22Rv1 (cell line): ENCODE results near the gene SMAD4.

Experiments
- H3K27ac ChIP-seq: fragments of 450-650 bp; 2 replicates; pipeline ENCODE4 v1.5.1; 2017
- ZFX ChIP-seq: fragments of 450-650 bp; IDR thresholded peaks from 2 replicates; pipeline ENCODE4 v1.6.1; 2017; ENCODE audit warnings: antibody characterized with exemption, borderline replicate concordance
- TF ChIP-seq, protein P1 (sequence below): fragments of 450-650 bp; IDR thresholded peaks from 2 replicates; pipeline ENCODE4 v1.5.1; 2017; ENCODE audit warnings: mild to moderate bottlenecking

Gene SMAD4

DNA sequence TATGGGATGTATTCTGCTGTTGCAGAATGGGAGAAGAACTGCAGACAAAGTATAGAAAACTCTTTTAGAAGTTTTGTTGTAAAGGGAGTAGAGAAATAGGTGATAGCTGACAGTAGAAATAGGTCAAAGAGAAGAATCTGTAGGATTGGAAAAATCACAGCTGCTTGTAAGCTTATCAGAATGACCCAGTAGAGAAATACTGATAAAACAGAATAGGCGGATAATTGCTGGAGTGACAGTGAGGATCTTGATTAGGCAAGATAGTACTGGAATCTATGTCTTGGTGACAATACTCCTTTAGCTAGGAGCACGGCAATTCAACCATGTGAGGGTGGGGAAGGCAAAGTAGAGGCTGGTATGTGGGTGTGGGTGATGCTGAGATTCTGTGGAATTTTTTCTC is 4.5 kb upstream of the SMAD4 start:
- no peak overlapping the region for H3K27ac ChIP-seq
- TF ChIP-seq, protein P1, sequence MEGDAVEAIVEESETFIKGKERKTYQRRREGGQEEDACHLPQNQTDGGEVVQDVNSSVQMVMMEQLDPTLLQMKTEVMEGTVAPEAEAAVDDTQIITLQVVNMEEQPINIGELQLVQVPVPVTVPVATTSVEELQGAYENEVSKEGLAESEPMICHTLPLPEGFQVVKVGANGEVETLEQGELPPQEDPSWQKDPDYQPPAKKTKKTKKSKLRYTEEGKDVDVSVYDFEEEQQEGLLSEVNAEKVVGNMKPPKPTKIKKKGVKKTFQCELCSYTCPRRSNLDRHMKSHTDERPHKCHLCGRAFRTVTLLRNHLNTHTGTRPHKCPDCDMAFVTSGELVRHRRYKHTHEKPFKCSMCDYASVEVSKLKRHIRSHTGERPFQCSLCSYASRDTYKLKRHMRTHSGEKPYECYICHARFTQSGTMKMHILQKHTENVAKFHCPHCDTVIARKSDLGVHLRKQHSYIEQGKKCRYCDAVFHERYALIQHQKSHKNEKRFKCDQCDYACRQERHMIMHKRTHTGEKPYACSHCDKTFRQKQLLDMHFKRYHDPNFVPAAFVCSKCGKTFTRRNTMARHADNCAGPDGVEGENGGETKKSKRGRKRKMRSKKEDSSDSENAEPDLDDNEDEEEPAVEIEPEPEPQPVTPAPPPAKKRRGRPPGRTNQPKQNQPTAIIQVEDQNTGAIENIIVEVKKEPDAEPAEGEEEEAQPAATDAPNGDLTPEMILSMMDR = no peak
- TF ChIP-seq ZFX = no peak

DNA sequence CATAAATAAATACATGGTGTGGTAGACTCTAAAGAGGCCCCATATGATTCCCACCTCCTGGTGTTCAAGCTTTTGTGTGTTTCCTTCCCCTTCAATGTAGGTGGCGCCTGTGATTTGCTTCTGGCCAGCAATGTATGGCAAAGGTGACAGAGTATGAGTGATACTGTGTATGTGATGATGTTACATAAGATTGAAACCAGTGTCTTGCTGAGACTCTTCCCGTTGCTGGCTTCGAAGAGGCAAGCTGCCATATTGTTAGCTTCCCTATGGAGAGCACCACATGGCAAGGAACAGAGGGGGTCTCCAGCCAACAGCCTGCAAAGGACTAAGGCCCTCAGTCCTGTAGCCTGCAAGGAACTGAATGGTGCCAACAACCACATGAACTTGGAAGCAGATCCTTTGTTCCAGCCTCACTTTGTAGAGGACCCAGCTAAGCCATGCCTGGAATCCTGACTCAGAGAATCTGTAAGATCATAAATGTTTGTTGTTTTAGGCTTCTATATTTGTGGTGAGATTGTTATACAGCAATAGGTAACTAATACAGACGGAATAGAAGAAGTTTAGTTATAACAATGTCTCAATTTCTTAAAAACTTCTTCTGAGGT is 1.7 kb upstream of the SMAD4 start:
- no peak for TF ChIP-seq ZFX
- TF ChIP-seq, protein P1 = no peak
- no peak overlapping the region for H3K27ac ChIP-seq

DNA sequence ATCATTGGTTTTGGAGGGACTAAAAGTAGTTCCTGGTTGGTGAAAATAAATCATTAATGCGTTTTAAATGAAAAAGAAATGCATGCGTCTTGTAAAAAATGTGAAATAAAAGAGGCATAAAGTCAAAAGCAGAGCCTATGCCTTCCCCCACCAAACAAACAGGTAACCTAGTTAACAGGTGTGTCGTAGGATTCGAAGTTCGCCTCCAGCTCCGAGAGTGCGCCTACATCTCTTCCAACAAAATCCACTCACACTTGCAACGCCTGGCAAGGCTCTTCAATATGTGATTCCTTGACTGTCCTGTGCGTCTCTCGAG is 677 bp upstream of the SMAD4 start:
- peak overlapping the region; percentile 95 for H3K27ac ChIP-seq
- TF ChIP-seq, protein P1 = no peak
- TF ChIP-seq ZFX = no peak

DNA sequence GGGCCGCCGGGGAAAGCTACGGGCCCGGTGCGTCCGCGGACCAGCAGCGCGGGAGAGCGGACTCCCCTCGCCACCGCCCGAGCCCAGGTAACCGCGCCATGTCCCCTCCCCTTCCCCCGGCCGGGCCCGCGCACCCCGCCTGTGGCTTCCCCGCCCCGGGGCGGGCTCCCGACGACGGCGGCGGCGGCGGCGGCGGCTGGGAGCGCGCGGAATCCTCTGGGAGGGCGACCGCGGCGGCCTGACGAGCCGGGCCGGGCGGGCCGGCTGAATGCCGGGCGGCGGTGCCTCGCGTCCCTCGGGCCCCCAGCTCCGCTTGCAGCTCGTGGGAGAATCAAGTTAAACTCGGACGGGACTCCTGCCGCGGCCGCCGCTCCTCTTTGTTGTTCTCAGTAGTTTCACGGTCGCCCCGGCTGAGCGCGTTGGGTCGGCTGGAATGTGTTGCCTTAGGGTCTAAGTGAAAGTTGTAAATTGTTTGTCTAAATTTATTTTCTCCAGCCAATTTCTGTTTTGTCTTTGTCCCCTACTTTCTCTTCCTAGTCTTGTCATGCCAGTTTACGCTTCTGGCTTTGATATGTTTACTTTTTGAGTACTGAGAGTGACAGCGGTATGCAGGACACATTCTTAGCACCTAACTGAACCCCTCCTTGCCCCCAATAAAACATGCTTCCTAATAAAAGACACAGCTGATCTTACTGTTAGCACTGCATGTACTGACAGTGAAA is 685 bp downstream of the SMAD4 start:
- H3K27ac ChIP-seq = peak overlapping the region; percentile 95
- no peak for TF ChIP-seq ZFX
- TF ChIP-seq, protein P1 = no peak

DNA sequence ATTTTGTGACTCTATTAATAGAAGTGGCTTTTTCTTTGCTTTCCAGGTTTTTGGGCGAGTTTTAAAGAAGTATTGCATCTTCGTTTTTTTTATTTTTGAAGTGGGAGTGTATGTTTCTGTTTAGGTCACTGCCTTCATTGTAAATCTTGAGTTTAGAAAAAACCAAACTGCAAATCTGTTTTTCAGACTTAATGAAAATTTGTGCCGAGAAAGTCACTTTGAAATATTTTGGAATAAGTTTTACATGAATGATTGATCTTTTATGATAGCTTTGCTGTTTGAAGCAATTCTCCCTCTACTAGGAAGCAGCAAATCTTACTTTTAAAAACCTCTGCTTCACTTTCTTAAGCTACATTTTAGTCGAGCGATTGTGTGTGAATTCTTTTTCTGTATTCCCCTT is 2.2 kb downstream of the SMAD4 start:
- TF ChIP-seq, protein P1 = no peak
- TF ChIP-seq ZFX = no peak
- H3K27ac ChIP-seq = no peak overlapping the region

DNA sequence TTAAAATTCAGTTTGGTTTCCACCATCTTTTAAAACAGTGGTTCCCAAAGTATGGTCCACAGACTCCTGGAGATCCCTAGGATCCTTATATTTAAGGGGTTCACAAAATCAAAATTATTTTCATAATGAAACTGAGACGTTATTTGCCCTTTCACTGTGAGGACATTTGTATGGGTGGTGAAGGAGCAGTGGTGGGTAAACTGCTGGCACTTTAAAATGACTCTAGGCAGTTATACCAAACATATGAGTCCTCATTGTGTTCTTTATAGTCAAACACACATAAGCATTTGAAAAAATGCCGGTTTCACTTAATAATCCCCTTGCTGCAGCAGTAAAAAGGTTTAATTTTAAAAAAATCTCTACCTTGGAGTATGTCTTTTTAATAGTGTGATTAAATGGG is 7.2 kb downstream of the SMAD4 start:
- no peak overlapping the region for H3K27ac ChIP-seq
- TF ChIP-seq ZFX = no peak
- TF ChIP-seq, protein P1 = no peak

DNA sequence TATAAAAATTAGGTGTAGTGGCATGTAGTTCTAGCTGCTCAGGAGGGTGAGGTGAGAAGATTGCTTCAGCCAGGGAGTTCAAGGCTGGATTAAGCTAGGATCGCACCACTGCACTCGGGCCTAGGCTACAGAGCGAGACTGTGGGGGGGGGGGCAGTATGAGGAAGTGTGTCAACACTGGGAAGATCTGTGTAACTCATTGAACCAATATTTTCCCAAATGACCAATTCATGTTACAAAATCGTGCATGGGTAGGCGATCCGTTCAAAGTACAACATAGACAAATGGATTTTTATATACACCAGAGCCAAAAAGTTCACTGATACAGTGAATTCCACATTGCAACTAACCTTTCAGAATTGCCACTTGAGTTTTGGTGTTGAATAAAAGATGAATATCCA is 8.1 kb downstream of the SMAD4 start:
- TF ChIP-seq ZFX = no peak
- H3K27ac ChIP-seq = no peak overlapping the region
